ENCODE results near the gene PIAS1.

Gene PIAS1

DNA sequence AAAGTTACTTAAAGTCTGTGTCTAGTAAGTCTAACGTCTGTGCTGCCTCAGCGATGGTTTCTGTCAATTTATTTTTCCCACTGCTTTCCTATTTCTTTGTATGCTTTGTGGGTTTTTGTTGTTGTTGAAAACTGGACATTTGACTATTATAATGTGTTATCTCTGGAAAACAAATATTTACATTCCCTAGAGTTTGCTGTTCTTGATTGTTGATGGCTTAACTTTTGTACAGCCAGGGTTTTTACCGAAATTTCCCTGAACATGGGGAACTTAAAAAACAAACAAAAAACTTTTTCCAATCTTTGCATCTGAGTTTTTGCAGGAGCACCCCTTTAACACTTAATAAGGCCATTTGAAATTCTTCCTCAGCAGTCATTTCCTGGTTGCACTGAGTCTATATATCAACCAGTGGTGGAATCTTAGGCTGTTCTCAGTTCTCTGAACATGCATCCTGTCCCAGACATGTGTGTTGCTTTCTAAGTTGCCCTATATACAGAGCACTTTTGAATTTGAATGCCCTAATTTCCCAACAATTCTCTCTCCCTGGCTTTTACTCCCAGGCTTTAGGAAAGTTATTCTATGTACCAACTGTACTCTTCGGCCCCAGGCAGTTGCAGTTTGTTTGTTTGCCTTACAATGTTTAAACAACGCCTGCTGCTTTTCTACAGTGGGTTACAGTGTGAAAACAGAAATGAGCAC is 11.8 kb upstream of the PIAS1 start:
- DNase-seq (ENCODE audit: low read depth in 1 of 2, low spot score in 1 of 2): no peak
- TF ChIP-seq, protein P1, sequence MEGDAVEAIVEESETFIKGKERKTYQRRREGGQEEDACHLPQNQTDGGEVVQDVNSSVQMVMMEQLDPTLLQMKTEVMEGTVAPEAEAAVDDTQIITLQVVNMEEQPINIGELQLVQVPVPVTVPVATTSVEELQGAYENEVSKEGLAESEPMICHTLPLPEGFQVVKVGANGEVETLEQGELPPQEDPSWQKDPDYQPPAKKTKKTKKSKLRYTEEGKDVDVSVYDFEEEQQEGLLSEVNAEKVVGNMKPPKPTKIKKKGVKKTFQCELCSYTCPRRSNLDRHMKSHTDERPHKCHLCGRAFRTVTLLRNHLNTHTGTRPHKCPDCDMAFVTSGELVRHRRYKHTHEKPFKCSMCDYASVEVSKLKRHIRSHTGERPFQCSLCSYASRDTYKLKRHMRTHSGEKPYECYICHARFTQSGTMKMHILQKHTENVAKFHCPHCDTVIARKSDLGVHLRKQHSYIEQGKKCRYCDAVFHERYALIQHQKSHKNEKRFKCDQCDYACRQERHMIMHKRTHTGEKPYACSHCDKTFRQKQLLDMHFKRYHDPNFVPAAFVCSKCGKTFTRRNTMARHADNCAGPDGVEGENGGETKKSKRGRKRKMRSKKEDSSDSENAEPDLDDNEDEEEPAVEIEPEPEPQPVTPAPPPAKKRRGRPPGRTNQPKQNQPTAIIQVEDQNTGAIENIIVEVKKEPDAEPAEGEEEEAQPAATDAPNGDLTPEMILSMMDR (IDR thresholded peaks at IDR 0.05; ENCODE audit: insufficient read depth, low read length): no peak
- no peak for TF ChIP-seq GABPA (IDR thresholded peaks at IDR 0.05; ENCODE audit: low read depth)
- TF ChIP-seq, protein P2, sequence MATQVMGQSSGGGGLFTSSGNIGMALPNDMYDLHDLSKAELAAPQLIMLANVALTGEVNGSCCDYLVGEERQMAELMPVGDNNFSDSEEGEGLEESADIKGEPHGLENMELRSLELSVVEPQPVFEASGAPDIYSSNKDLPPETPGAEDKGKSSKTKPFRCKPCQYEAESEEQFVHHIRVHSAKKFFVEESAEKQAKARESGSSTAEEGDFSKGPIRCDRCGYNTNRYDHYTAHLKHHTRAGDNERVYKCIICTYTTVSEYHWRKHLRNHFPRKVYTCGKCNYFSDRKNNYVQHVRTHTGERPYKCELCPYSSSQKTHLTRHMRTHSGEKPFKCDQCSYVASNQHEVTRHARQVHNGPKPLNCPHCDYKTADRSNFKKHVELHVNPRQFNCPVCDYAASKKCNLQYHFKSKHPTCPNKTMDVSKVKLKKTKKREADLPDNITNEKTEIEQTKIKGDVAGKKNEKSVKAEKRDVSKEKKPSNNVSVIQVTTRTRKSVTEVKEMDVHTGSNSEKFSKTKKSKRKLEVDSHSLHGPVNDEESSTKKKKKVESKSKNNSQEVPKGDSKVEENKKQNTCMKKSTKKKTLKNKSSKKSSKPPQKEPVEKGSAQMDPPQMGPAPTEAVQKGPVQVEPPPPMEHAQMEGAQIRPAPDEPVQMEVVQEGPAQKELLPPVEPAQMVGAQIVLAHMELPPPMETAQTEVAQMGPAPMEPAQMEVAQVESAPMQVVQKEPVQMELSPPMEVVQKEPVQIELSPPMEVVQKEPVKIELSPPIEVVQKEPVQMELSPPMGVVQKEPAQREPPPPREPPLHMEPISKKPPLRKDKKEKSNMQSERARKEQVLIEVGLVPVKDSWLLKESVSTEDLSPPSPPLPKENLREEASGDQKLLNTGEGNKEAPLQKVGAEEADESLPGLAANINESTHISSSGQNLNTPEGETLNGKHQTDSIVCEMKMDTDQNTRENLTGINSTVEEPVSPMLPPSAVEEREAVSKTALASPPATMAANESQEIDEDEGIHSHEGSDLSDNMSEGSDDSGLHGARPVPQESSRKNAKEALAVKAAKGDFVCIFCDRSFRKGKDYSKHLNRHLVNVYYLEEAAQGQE (IDR thresholded peaks at IDR 0.05; ENCODE audit: insufficient replicate concordance, low read depth): no peak
- no peak for TF ChIP-seq SPI1 (IDR thresholded peaks at IDR 0.05; ENCODE audit: borderline replicate concordance, low read depth)
- no peak for TF ChIP-seq POLR2AphosphoS5 (IDR thresholded peaks at IDR 0.05; ENCODE audit: low read depth)
- Histone ChIP-seq H3K27ac (replicated peaks) (peak overlapping the region; percentile 55), H3K4me3 (replicated peaks; ENCODE audit: insufficient read depth, low read length) (no peak overlapping the region), H3K27me3 (ENCODE audit: insufficient read depth, poor library complexity, severe bottlenecking) (no peaks in the 10 kb centered on the region)

DNA sequence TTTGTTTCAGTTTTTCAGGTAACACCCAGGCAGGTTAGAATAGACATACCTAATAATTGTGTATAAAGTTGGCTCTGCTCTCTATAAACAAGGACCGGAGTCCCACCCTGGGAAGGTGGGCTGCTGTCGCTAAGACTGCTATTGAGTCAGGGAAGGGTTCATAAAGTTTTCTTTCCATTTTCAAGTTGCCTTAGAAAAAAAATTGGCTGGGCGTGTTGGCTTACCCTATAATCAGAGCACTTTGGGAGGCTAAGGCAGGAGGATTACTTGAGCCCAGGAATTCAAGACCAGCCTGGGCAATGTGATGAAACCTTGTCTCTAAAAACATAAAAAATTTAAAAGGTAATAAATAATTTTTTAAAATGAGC is 11.3 kb upstream of the PIAS1 start:
- Histone ChIP-seq H3K27me3 (ENCODE audit: insufficient read depth, poor library complexity, severe bottlenecking) (no peaks in the 10 kb centered on the region), H3K27ac (replicated peaks) (no peak overlapping the region), H3K4me3 (replicated peaks; ENCODE audit: insufficient read depth, low read length) (no peak overlapping the region)
- TF ChIP-seq, protein P1 (IDR thresholded peaks at IDR 0.05; ENCODE audit: insufficient read depth, low read length): no peak
- TF ChIP-seq POLR2AphosphoS5 (IDR thresholded peaks at IDR 0.05; ENCODE audit: low read depth) (no peak), GABPA (IDR thresholded peaks at IDR 0.05; ENCODE audit: low read depth) (no peak), SPI1 (IDR thresholded peaks at IDR 0.05; ENCODE audit: borderline replicate concordance, low read depth) (no peak)
- TF ChIP-seq, protein P2 (IDR thresholded peaks at IDR 0.05; ENCODE audit: insufficient replicate concordance, low read depth): no peak
- no peak for DNase-seq (ENCODE audit: low read depth in 1 of 2, low spot score in 1 of 2)

DNA sequence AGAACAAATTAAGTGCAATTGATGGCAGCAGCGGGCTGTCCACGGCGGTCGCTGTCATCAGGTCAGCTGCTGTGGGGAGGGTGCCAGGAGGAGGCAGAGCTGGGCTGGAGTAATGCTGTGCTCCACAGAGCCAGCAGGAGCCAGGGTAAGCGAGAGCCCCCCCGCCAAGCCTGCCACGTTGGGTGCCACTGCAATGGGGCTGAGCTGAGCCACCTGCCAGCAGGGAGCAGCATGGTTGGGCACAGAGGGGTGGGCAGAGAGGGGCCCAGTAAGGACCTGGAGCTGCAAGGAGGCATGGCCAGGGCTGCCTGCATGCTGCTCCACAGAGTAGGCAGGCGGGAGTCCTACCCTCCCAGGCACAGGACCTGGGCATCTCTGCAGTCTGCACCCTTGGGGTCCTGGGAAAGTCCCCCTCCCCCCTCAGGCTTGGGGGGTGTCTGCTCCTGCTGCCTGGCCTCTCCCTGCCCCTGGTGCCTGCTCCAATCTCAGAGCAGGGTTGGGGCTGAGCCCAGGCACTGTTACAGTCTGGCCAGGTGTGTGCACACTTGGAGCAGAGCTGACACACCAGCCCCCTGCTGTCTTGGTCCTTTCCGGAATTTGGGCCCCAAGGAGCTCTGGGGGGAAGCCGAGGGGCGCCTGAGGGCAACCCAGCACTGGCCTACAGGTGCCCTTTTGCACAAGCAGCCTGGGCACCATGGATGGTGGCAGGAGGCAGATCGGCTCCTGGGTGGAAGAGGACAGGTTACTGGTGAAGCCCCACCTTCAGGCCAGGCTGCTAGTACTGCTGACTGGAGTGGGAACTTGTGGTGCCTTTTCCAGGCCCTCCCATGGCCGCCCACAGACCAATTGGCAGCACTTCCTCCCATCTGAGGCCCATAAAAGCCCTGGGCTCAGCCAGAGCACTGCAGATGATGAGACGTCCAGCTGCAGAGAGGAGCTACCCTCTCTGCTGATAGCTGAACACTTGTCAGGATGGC is 8.5 kb upstream of the PIAS1 start:
- H3K27ac ChIP-seq (replicated peaks): no peak overlapping the region
- no peak overlapping the region for H3K4me3 ChIP-seq (replicated peaks; ENCODE audit: insufficient read depth, low read length)
- DNase-seq (ENCODE audit: low read depth in 1 of 2, low spot score in 1 of 2): no peak
- TF ChIP-seq POLR2AphosphoS5 (IDR thresholded peaks at IDR 0.05; ENCODE audit: low read depth): no peak
- no peak for TF ChIP-seq SPI1 (IDR thresholded peaks at IDR 0.05; ENCODE audit: borderline replicate concordance, low read depth)
- TF ChIP-seq GABPA (IDR thresholded peaks at IDR 0.05; ENCODE audit: low read depth): no peak
- TF ChIP-seq, protein P1 (IDR thresholded peaks at IDR 0.05; ENCODE audit: insufficient read depth, low read length): no peak
- TF ChIP-seq, protein P2 (IDR thresholded peaks at IDR 0.05; ENCODE audit: insufficient replicate concordance, low read depth): no peak
- no peaks in the 10 kb centered on the region for H3K27me3 ChIP-seq (ENCODE audit: insufficient read depth, poor library complexity, severe bottlenecking)
